Adrenal gland (tissue), 5 donors: ENCODE data around the gene TOX3.

Source experiments
- CTCF ChIP-seq, 6 experiments: fragments of 450-650 bp in 4 of 6; fragments of 200-600 bp in 2 of 6; sonication (generic) in 1 of 6; IDR thresholded peaks; 1 replicate in 5 of 6; 2 replicates in 1 of 6; pipeline versions ENCODE4 v1.5.1 to v1.8.0; 2016 to 2021; ENCODE audit warnings: antibody characterized with exemption in 6 of 6, mild to moderate bottlenecking in 2 of 6, moderate library complexity in 1 of 6
- POLR2A ChIP-seq, 2 donors: fragments of 450-650 bp; IDR thresholded peaks; one replicate each; pipeline ENCODE4 v1.6.1; 2017; ENCODE audit warnings: antibody characterized with exemption in 2 of 2, mild to moderate bottlenecking in 2 of 2, moderate library complexity in 1 of 2
- donor health status: DM: no; HTN: no; CAD: no.

GRCh38 chr16:52544703-52545102 is 2.2 kb downstream of the TOX3 start:
- TF ChIP-seq CTCF (IDR thresholded peaks at IDR 0.05) (no peak), POLR2A (IDR thresholded peaks at IDR 0.05) (no peak)
